GOT3 (cell line): ENCODE data around the gene PARD3B.

Experiments
- DNase-seq: peaks from one replicate; lab custom pipeline; 2025; ENCODE audit warnings: mixed read lengths; lab: John Stamatoyannopoulos, UW

Gene PARD3B

GRCh38 chr2:204950695-204951346 is 405.5 kb downstream of the PARD3B start:
- DNase-seq = no peak

GRCh38 chr2:204958371-204958770 is 413.1 kb downstream of the PARD3B start:
- no peak for DNase-seq

- no peak for DNase-seq
These were observed 419.1 kb downstream of the PARD3B start for GRCh38 chr2:204964414-204964813.

- no peak for DNase-seq
These were observed 421.0 kb downstream of the PARD3B start for GRCh38 chr2:204966245-204966644.

GRCh38 chr2:204967199-204967960 is 422.1 kb downstream of the PARD3B start:
- DNase-seq = no peak

- DNase-seq = no peak
These were observed 426.1 kb downstream of the PARD3B start for GRCh38 chr2:204971206-204971907.

- DNase-seq = no peak
These were observed 426.9 kb downstream of the PARD3B start for GRCh38 chr2:204972161-204972560.

- no peak for DNase-seq
These were observed 427.5 kb downstream of the PARD3B start for GRCh38 chr2:204972606-204973336.

GRCh38 chr2:204973616-204974015 is 428.3 kb downstream of the PARD3B start:
- DNase-seq = no peak

- no peak for DNase-seq
These were observed 429.2 kb downstream of the PARD3B start for GRCh38 chr2:204974487-204974886.

GRCh38 chr2:204977914-204978313 is 432.6 kb downstream of the PARD3B start:
- no peak for DNase-seq

- no peak for DNase-seq
These were observed 437.0 kb downstream of the PARD3B start for GRCh38 chr2:204982303-204982702.

- no peak for DNase-seq
These were observed 439.2 kb downstream of the PARD3B start for GRCh38 chr2:204984518-204984917.

GRCh38 chr2:204986641-204987040 is 441.4 kb downstream of the PARD3B start:
- no peak for DNase-seq

- DNase-seq = no peak
These were observed 443.6 kb downstream of the PARD3B start for GRCh38 chr2:204988836-204989235.

GRCh38 chr2:204989877-204990276 is 444.6 kb downstream of the PARD3B start:
- no peak for DNase-seq

- no peak for DNase-seq
These were observed 456.2 kb downstream of the PARD3B start for GRCh38 chr2:205001300-205001966.

- no peak for DNase-seq
These were observed 457.1 kb downstream of the PARD3B start for GRCh38 chr2:205002390-205002789.

- no peak for DNase-seq
These were observed 458.0 kb downstream of the PARD3B start for GRCh38 chr2:205003288-205003687.

GRCh38 chr2:205010196-205010595 is 464.9 kb downstream of the PARD3B start:
- DNase-seq = no peak

GRCh38 chr2:205011031-205011430 is 465.8 kb downstream of the PARD3B start:
- DNase-seq = no peak

GRCh38 chr2:205012961-205013360 is 467.7 kb downstream of the PARD3B start:
- DNase-seq = no peak
